MCF 10A (cell line): ENCODE results near the gene STAP1. TPM values are rescaled to one million over a fixed set of nuclear protein-coding genes. Genes with fewer than 3 reads are reported as not detected.

Experiments
- BruUV-seq: library from RNA; stranded (reverse); fragments of 400-500 nt; replicated peaks from 2 replicates; lab custom pipeline; 2021; lab: Mats Ljungman, UMichigan
- CTCF ChIA-PET: fragments of 300-600 bp; sonication (Branson Sonifier 250); formaldehyde crosslinking; extraction: SDS; loops from one replicate; lab custom pipeline; 2021; ENCODE audit warnings: antibody characterized with exemption, inconsistent platforms; lab: Yijun Ruan, JAX
- POLR2A ChIA-PET: fragments of 300-600, 350-650 bp; sonication (Branson Sonifier 250); formaldehyde crosslinking; extraction: SDS; loops from one replicate; lab custom pipeline; 2020; ENCODE audit warnings: antibody characterized with exemption, inconsistent platforms; lab: Yijun Ruan, JAX
- DNase-seq: peaks from one replicate; pipeline ENCODE4 v3.0.0-alpha.2; 2018; ENCODE audit not compliant: unreplicated experiment
- H3K27ac Mint-ChIP-seq: one replicate; pipeline ENCODE4 v1.8.0; 2022; ENCODE audit warnings: mild to moderate bottlenecking, low read depth, mixed read lengths; ENCODE audit not compliant: unreplicated experiment
- H3K27me3 Mint-ChIP-seq: one replicate; pipeline ENCODE4 v1.8.0; 2022; ENCODE audit warnings: mixed read lengths; ENCODE audit not compliant: insufficient read depth, unreplicated experiment
- H3K36me3 Mint-ChIP-seq: one replicate; pipeline ENCODE4 v1.8.0; 2022; ENCODE audit warnings: mild to moderate bottlenecking, moderate library complexity, mixed read lengths; ENCODE audit not compliant: insufficient read depth, unreplicated experiment
- H3K4me1 Mint-ChIP-seq: one replicate; pipeline ENCODE4 v1.8.0; 2022; ENCODE audit warnings: mixed read lengths; ENCODE audit not compliant: insufficient read depth, unreplicated experiment
- H3K4me3 Mint-ChIP-seq: one replicate; pipeline ENCODE4 v1.8.0; 2022; ENCODE audit warnings: mild to moderate bottlenecking, moderate library complexity, mixed read lengths; ENCODE audit not compliant: unreplicated experiment
- H3K9me3 Mint-ChIP-seq: one replicate; pipeline ENCODE4 v1.8.0; 2022; ENCODE audit warnings: mixed read lengths; ENCODE audit not compliant: unreplicated experiment
- intact Hi-C: fragments of 100-400 bp; cut with micrococcal nuclease; formaldehyde crosslinking; loops from 2 replicates; pipeline ENCODE4 v1.14.1; 2022
- total RNA-seq: library from RNA; stranded (reverse); gene quantifications from 2 replicates; pipeline ENCODE4 v1.2.3, GENCODE V29; 2022
- TF ChIP-seq, protein P1 (sequence below): fragments of 200-600 bp; IDR thresholded peaks from one replicate; pipeline ENCODE4 v1.8.0; 2022; ENCODE audit warnings: antibody characterized with exemption, mild to moderate bottlenecking; ENCODE audit not compliant: unreplicated experiment

STAP1 gene
- total RNA-seq, 1 experiment from 2014 or later, result not detected

DNA sequence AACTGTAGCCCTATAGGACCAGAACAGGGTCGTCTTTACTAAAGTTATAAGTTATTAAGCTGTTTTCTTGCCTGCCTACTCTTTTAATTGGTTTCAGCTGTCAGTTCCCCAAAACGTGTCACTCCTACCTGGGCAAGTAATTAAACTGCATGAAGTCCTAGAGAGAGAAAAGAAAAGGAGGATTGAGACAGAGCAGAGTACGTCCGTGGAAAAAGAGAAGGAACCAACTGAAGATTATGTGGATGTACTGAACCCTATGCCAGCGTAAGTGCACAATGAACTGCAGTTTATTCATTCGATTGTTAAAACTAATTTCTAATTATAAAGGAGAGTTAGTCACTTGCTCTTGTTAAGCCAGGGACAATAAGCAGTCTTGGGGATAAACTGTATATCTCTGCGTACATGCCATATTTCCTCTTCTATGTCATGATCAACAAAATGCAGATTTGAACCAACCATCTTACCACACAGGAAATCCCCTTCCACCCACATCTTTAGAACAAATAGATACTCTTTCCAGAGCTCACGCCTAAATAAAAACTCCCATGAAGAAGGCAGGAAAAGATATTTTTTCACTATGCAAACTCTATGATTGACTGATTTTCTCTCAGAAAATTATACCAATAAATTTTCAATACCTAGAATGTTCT lies 22.8 kb downstream of the STAP1 start:
- DNase-seq, result no peak
- ChIA-PET POLR2A (no interaction called here), CTCF (interaction anchor here (0.7 kb wide), 1 partner anchor 34 kb away, joined by 3 read pairs; no protein-coding TSS in a partner anchor)
- no peaks in the 10 kb centered on the region for H3K27me3 Mint-ChIP-seq
- H3K9me3 Mint-ChIP-seq, result no peaks in the 10 kb centered on the region
- BruUV-seq, result no TSS peak
- H3K4me3 Mint-ChIP-seq, result no peak overlapping the region
- H3K27ac Mint-ChIP-seq, result no peak overlapping the region
- TF ChIP-seq, protein P1, sequence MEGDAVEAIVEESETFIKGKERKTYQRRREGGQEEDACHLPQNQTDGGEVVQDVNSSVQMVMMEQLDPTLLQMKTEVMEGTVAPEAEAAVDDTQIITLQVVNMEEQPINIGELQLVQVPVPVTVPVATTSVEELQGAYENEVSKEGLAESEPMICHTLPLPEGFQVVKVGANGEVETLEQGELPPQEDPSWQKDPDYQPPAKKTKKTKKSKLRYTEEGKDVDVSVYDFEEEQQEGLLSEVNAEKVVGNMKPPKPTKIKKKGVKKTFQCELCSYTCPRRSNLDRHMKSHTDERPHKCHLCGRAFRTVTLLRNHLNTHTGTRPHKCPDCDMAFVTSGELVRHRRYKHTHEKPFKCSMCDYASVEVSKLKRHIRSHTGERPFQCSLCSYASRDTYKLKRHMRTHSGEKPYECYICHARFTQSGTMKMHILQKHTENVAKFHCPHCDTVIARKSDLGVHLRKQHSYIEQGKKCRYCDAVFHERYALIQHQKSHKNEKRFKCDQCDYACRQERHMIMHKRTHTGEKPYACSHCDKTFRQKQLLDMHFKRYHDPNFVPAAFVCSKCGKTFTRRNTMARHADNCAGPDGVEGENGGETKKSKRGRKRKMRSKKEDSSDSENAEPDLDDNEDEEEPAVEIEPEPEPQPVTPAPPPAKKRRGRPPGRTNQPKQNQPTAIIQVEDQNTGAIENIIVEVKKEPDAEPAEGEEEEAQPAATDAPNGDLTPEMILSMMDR, result no peak
- no peaks in the 10 kb centered on the region for H3K36me3 Mint-ChIP-seq
- intact Hi-C loops, result no loop called here
- no peaks in the 10 kb centered on the region for H3K4me1 Mint-ChIP-seq

DNA sequence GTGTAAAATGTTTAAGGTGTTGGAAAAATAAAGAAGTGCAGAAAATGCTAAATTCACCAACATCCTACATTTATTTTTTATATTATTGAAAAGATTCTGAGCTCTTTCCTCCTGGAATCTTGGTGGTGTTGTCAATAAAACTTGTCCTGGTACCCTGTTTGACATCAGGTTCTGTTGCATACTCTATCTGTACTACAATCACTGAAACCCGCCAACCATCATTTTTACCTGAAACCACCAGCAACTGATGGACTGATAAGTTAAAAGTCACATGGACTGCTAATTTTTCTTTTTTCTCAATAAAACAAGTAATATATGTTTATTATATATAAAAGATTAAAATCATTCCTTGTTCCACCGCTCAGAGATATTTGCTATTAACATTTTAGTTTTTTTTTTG lies 23.4 kb downstream of the STAP1 start:
- Mint-ChIP-seq H3K9me3 (no peaks in the 10 kb centered on the region), H3K27ac (no peak overlapping the region), H3K27me3 (no peaks in the 10 kb centered on the region), H3K36me3 (no peaks in the 10 kb centered on the region), H3K4me3 (no peak overlapping the region), H3K4me1 (no peaks in the 10 kb centered on the region)
- TF ChIP-seq, protein P1, result no peak
- ChIA-PET POLR2A (no interaction called here), CTCF (no interaction called here)
- no peak for DNase-seq
- no TSS peak for BruUV-seq
- intact Hi-C loops, result no loop called here

DNA sequence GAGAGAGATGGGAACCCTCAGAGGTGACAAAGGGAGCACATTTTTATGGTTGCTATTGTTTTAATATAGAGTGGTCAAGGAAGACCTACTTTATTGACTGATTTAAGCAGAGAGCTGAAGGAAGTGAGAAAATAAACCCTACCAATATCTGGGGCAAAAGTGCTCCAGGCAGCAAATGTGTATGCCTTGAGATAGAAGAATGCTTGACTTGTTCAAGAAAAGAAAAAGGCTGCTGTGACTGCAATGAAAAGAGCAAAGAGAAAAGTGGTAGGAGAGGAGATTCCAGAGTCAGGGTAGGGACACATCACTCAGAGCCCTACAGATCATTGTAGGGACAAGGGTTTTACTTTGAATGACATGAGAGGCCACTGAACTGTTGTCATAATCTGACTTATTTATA lies 26.0 kb downstream of the STAP1 start:
- intact Hi-C loops, result no loop called here
- ChIA-PET CTCF (no interaction called here), POLR2A (no interaction called here)
- no peaks in the 10 kb centered on the region for H3K36me3 Mint-ChIP-seq
- BruUV-seq, result no TSS peak
- no peaks in the 10 kb centered on the region for H3K9me3 Mint-ChIP-seq
- TF ChIP-seq, protein P1, result no peak
- DNase-seq, result no peak
- no peak overlapping the region for H3K4me3 Mint-ChIP-seq
- H3K27ac Mint-ChIP-seq, result no peak overlapping the region
- no peaks in the 10 kb centered on the region for H3K4me1 Mint-ChIP-seq
- H3K27me3 Mint-ChIP-seq, result no peaks in the 10 kb centered on the region

DNA sequence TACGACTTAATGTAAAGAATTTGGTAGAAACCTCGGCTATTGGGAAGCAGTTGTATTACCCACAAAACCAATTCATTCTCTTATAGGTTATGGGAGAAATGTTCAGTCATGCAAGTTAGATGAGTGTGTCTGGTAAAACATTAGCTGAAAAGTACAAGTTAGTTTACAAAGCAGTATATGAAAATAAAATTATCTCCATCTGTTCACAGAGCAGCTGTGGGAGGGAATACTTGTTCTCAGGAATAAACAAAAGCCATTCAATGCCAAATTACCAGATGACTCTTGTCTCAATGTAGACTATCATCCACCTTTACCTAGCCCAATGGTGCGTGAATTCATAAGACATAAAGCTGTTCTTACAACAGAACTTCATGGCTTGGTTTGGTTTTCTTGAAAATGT lies 28.6 kb downstream of the STAP1 start:
- no peaks in the 10 kb centered on the region for H3K9me3 Mint-ChIP-seq
- H3K4me1 Mint-ChIP-seq, result no peaks in the 10 kb centered on the region
- no peak for DNase-seq
- CTCF ChIA-PET, result interaction anchor here (0.6 kb wide), 1 partner anchor 71 kb away, joined by 3 read pairs; no protein-coding TSS in a partner anchor
- TF ChIP-seq, protein P1, result no peak
- intact Hi-C loops, result no loop called here
- H3K4me3 Mint-ChIP-seq, result no peak overlapping the region
- no peaks in the 10 kb centered on the region for H3K36me3 Mint-ChIP-seq
- H3K27me3 Mint-ChIP-seq, result no peaks in the 10 kb centered on the region
- no TSS peak for BruUV-seq
- POLR2A ChIA-PET, result no interaction called here
- H3K27ac Mint-ChIP-seq, result no peak overlapping the region
